Measurements from ENCODE around the gene PSME1.

The PSME1 gene

DNA sequence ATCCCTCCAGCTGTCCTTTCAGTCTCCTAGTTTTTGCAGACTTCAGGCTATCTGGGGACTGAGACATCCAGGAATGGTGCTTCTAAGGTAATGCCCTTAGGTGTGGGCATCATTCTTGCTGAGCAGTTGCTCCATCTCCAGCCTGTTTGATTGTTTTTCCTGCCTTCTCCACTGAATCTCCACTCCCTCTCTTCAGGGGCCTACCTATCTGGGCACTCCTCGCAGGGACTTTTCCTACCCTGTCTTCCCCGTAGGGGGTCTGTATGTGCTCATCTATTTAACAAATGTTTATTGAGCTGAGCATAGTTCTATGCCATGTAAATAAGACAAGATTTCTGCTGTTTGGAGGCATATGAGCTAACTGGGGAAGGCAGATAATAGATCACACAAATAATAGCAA, 3.0 kb upstream of the PSME1 start:
- H3K9me3 ChIP-seq (replicated peaks; ENCODE audit: insufficient read depth, low read length), result no peaks in the 10 kb centered on the region
- H3K27ac ChIP-seq (ENCODE audit: low read length), result no peak overlapping the region
- no peak overlapping the region for H2AFZ ChIP-seq (ENCODE audit: low read length)
- H3K4me3 ChIP-seq (ENCODE audit: low read length), result no peak overlapping the region
- H4K20me1 ChIP-seq (ENCODE audit: insufficient read depth, low read length), result no peaks in the 10 kb centered on the region
- H3K4me1 ChIP-seq (ENCODE audit: low read length), result 0 out of 2 replicates have a peak, but pooled peaks cover 2% of the 10 kb centered on the region
- H3K79me2 ChIP-seq (ENCODE audit: low read length), result peaks cover 20% of the 10 kb centered on the region
- H3K9me2 ChIP-seq (replicated peaks; ENCODE audit: insufficient read depth, low read length), result no peaks in the 10 kb centered on the region
- TF ChIP-seq EZH2phosphoT487 (IDR thresholded peaks at IDR 0.05; ENCODE audit: low read length), result no peak
- TF ChIP-seq, protein P1, sequence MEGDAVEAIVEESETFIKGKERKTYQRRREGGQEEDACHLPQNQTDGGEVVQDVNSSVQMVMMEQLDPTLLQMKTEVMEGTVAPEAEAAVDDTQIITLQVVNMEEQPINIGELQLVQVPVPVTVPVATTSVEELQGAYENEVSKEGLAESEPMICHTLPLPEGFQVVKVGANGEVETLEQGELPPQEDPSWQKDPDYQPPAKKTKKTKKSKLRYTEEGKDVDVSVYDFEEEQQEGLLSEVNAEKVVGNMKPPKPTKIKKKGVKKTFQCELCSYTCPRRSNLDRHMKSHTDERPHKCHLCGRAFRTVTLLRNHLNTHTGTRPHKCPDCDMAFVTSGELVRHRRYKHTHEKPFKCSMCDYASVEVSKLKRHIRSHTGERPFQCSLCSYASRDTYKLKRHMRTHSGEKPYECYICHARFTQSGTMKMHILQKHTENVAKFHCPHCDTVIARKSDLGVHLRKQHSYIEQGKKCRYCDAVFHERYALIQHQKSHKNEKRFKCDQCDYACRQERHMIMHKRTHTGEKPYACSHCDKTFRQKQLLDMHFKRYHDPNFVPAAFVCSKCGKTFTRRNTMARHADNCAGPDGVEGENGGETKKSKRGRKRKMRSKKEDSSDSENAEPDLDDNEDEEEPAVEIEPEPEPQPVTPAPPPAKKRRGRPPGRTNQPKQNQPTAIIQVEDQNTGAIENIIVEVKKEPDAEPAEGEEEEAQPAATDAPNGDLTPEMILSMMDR (IDR thresholded peaks at IDR 0.05; ENCODE audit: low read length), result no peak
- no peak for TF ChIP-seq EZH2 (optimal IDR thresholded peaks at IDR 0.05; ENCODE audit: low read depth, low read length)
- no peaks in the 10 kb centered on the region for H3K36me3 ChIP-seq (replicated peaks; ENCODE audit: insufficient read depth, low read length)
- no peaks in the 10 kb centered on the region for H3K27me3 ChIP-seq (replicated peaks; ENCODE audit: insufficient read depth, low read length)
- no peak for DNase-seq
- 0 out of 2 replicates have a peak, but pooled peaks cover 2% of the 10 kb centered on the region for H3F3A ChIP-seq (ENCODE audit: insufficient read depth, low read length)
- no peak overlapping the region for H3K4me2 ChIP-seq (ENCODE audit: low read depth, low read length)
- H3K9ac ChIP-seq (ENCODE audit: low read length), result no peak overlapping the region

DNA sequence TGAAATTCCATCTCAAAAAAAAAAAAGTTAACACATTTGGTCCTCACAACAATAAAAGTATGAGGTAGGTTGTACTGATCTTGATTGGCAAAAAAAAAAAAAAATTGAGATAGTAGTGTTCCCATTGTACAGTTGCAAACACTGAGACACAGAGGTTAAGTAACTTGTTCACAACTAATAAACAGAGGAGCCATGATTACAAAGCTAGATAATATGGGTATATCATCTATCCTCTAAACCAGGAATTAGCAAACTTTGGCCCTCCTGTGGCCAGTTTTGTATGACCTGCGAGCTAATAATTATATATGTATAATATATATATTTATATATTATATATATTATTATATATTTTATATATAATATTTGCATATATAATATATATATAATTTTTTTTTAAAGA, 2.3 kb upstream of the PSME1 start:
- H3K9ac ChIP-seq (ENCODE audit: low read length), result no peak overlapping the region
- no peaks in the 10 kb centered on the region for H4K20me1 ChIP-seq (ENCODE audit: insufficient read depth, low read length)
- no peaks in the 10 kb centered on the region for H3K9me2 ChIP-seq (replicated peaks; ENCODE audit: insufficient read depth, low read length)
- H3K4me2 ChIP-seq (ENCODE audit: low read depth, low read length), result no peak overlapping the region
- H3K4me3 ChIP-seq (ENCODE audit: low read length), result no peak overlapping the region
- H3K27ac ChIP-seq (ENCODE audit: low read length), result no peak overlapping the region
- peaks cover 26% of the 10 kb centered on the region for H3K79me2 ChIP-seq (ENCODE audit: low read length)
- H2AFZ ChIP-seq (ENCODE audit: low read length), result no peak overlapping the region
- TF ChIP-seq EZH2phosphoT487 (IDR thresholded peaks at IDR 0.05; ENCODE audit: low read length) (no peak), EZH2 (optimal IDR thresholded peaks at IDR 0.05; ENCODE audit: low read depth, low read length) (no peak)
- TF ChIP-seq, protein P1 (IDR thresholded peaks at IDR 0.05; ENCODE audit: low read length), result no peak
- H3K4me1 ChIP-seq (ENCODE audit: low read length), result 0 out of 2 replicates have a peak, but pooled peaks cover 2% of the 10 kb centered on the region
- no peaks in the 10 kb centered on the region for H3K27me3 ChIP-seq (replicated peaks; ENCODE audit: insufficient read depth, low read length)
- 0 out of 2 replicates have a peak, but pooled peaks cover 2% of the 10 kb centered on the region for H3K36me3 ChIP-seq (replicated peaks; ENCODE audit: insufficient read depth, low read length)
- no peak for DNase-seq
- no peaks in the 10 kb centered on the region for H3K9me3 ChIP-seq (replicated peaks; ENCODE audit: insufficient read depth, low read length)
- 0 out of 2 replicates have a peak, but pooled peaks cover 2% of the 10 kb centered on the region for H3F3A ChIP-seq (ENCODE audit: insufficient read depth, low read length)

DNA sequence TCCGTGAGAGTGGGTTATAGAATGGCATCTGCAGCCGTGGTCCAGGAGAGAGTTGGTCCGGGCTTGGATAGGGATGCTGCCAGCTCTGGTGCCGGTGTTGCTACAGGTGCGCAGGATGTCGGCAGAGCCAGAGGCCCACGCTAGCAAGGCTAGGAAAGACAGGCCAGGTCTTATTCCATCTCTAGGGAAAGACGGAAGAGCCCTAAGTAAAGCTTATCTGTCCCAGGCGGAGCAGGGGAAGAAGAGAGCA, 485 bp upstream of the PSME1 start:
- H3F3A ChIP-seq (ENCODE audit: insufficient read depth, low read length), result 0 out of 2 replicates have a peak, but pooled peaks cover 2% of the 10 kb centered on the region
- H3K79me2 ChIP-seq (ENCODE audit: low read length), result peaks cover 40% of the 10 kb centered on the region
- no peaks in the 10 kb centered on the region for H3K9me2 ChIP-seq (replicated peaks; ENCODE audit: insufficient read depth, low read length)
- no peaks in the 10 kb centered on the region for H4K20me1 ChIP-seq (ENCODE audit: insufficient read depth, low read length)
- peak overlapping the region; percentile 45; the same call in 1 of the 2 replicates for H3K9ac ChIP-seq (ENCODE audit: low read length)
- 0 out of 2 replicates have a peak, but pooled peaks cover 2% of the 10 kb centered on the region for H3K36me3 ChIP-seq (replicated peaks; ENCODE audit: insufficient read depth, low read length)
- H3K4me3 ChIP-seq (ENCODE audit: low read length), result peak overlapping the region; percentile 64
- no peak for TF ChIP-seq EZH2 (optimal IDR thresholded peaks at IDR 0.05; ENCODE audit: low read depth, low read length)
- TF ChIP-seq EZH2phosphoT487 (IDR thresholded peaks at IDR 0.05; ENCODE audit: low read length), result no peak
- H3K27me3 ChIP-seq (replicated peaks; ENCODE audit: insufficient read depth, low read length), result no peaks in the 10 kb centered on the region
- peak overlapping the region; percentile 77 for H3K4me2 ChIP-seq (ENCODE audit: low read depth, low read length)
- peak overlapping the region; percentile 29; the same call in 1 of the 2 replicates for H3K27ac ChIP-seq (ENCODE audit: low read length)
- H3K9me3 ChIP-seq (replicated peaks; ENCODE audit: insufficient read depth, low read length), result no peaks in the 10 kb centered on the region
- DNase-seq, result no peak
- peaks cover 11% of the 10 kb centered on the region; the same call in 1 of the 2 replicates for H3K4me1 ChIP-seq (ENCODE audit: low read length)
- peak overlapping the region; percentile 81 for H2AFZ ChIP-seq (ENCODE audit: low read length)

Measured in MM.1S (cell line).